Measurements from ENCODE around the gene GAREM2. TPM values are rescaled to one million over a fixed set of nuclear protein-coding genes. Genes with fewer than 3 reads are reported as not detected.

The GAREM2 gene
- polyA plus RNA-seq, 1 of the 3 experiments (the other 2 are of a cell fraction), result 3.7 TPM

- ChIA-PET POLR2A (no interaction called here), CTCF (interaction anchor here (1.2 kb wide), 1 partner anchor 13 kb away, joined by 4 read pairs; no protein-coding TSS in a partner anchor)
- no peaks in the 10 kb centered on the region for H3K79me2 ChIP-seq (ENCODE audit: insufficient read depth)
- no peaks in the 10 kb centered on the region for H3K4me1 ChIP-seq (ENCODE audit: control insufficient read depth in 1 of 2, insufficient read depth in 2 of 2, low read depth in 1 of 2, low read length in 1 of 2)
- peaks cover 68 to 77% of the 10 kb centered on the region in 2 experiments for H3K36me3 ChIP-seq (replicated peaks in 1 of 2; ENCODE audit: control insufficient read depth in 1 of 2, insufficient read depth in 2 of 2, low read length in 1 of 2)
- no peak for DNase-seq
- no peak overlapping the region for H3K27ac ChIP-seq (ENCODE audit: low read depth in 2 of 2, low read length in 1 of 2)
- no peaks in the 10 kb centered on the region for H3K9me2 ChIP-seq
- no peaks in the 10 kb centered on the region for H4K20me1 ChIP-seq (ENCODE audit: insufficient read depth)
- H3K4me2 ChIP-seq, result no peak overlapping the region
- no peaks in the 10 kb centered on the region for H3F3A ChIP-seq (replicated peaks; ENCODE audit: insufficient read depth)
- TF ChIP-seq ZBTB33 (IDR thresholded peaks at IDR 0.05; ENCODE audit: borderline replicate concordance, low read depth) (no peak), PBX3 (IDR thresholded peaks at IDR 0.05) (no peak), RXRA (IDR thresholded peaks at IDR 0.05; ENCODE audit: borderline replicate concordance, low read depth) (no peak), RAD21 (IDR thresholded peaks at IDR 0.05; ENCODE audit: low read length) (no peak), FOXM1 (IDR thresholded peaks at IDR 0.05; ENCODE audit: low read depth) (no peak), JUND (IDR thresholded peaks at IDR 0.05) (no peak), CTCF (IDR thresholded peaks at IDR 0.05) (no peak), ELF1 (IDR thresholded peaks at IDR 0.05) (no peak), FOXJ3 (CRISPR knock-in tag; IDR thresholded peaks at IDR 0.05) (no peak), USF1 (IDR thresholded peaks at IDR 0.05; ENCODE audit: borderline replicate concordance, low read depth) (no peak), GABPA (IDR thresholded peaks at IDR 0.05; ENCODE audit: low read depth) (no peak), EZH2phosphoT487 (IDR thresholded peaks at IDR 0.05; ENCODE audit: borderline replicate concordance, low read depth) (no peak)
- WGBS (ENCODE audit: low lambda C conversion rate), result 88% methylated on average over 9 of the region's 9 CpGs
- H3K27me3 ChIP-seq (ENCODE audit: insufficient read depth), result no peaks in the 10 kb centered on the region
- no peak overlapping the region for H3K4me3 ChIP-seq (ENCODE audit: low read depth in 2 of 2, low read length in 1 of 2)
- H3K9me3 ChIP-seq, result no peaks in the 10 kb centered on the region
- no peak overlapping the region for H2AFZ ChIP-seq (ENCODE audit: low read depth)
- no peak overlapping the region for H3K9ac ChIP-seq
Measured at GRCh38 chr2:26196683-26197418, 24.0 kb downstream of the GAREM2 start.
